ENCODE measurements around the gene GHRHR.

Gene GHRHR

DNA sequence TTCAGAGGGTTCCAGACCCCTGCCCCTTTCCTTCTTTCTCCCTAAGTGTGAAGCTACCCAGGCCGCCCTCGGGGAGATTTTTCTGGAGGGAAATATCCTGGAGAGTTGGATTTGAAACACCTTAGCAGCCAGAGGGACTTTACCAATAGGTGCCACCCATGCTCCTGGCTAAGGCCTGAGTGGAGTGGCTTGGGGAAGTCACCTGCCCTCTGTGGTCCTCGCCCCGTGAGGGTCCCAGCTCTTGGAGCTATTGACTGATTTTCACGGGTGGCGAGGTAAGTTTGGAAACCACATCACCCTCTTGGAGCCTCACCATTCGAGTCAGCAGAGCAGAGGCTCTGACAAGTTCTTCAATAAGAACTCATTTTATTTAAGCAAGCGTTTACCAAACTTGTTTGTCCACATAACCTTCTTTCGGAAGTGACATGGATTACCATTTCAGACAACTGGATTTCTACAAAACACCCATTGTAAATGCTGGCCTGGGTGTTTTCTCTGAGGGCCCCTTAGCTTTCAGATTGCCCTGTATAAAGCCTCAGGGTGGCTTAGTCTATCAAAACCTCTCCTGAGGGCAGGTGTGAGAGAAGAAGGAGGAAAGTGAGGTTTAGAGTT is 31.7 kb upstream of the GHRHR start:
- no peak overlapping the region for H2AFZ ChIP-seq (ENCODE audit: low read length)
- no peak overlapping the region for H3K27ac ChIP-seq (ENCODE audit: low read depth, low read length, poor library complexity, severe bottlenecking)
- no peak overlapping the region for H3K9ac ChIP-seq (ENCODE audit: low read length)
- H3K79me2 ChIP-seq (ENCODE audit: insufficient read depth, low read length): no peaks in the 10 kb centered on the region
- no peak for TF ChIP-seq EZH2 (IDR thresholded peaks at IDR 0.05; ENCODE audit: borderline replicate concordance, low read length)
- TF ChIP-seq, protein P1, sequence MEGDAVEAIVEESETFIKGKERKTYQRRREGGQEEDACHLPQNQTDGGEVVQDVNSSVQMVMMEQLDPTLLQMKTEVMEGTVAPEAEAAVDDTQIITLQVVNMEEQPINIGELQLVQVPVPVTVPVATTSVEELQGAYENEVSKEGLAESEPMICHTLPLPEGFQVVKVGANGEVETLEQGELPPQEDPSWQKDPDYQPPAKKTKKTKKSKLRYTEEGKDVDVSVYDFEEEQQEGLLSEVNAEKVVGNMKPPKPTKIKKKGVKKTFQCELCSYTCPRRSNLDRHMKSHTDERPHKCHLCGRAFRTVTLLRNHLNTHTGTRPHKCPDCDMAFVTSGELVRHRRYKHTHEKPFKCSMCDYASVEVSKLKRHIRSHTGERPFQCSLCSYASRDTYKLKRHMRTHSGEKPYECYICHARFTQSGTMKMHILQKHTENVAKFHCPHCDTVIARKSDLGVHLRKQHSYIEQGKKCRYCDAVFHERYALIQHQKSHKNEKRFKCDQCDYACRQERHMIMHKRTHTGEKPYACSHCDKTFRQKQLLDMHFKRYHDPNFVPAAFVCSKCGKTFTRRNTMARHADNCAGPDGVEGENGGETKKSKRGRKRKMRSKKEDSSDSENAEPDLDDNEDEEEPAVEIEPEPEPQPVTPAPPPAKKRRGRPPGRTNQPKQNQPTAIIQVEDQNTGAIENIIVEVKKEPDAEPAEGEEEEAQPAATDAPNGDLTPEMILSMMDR (IDR thresholded peaks at IDR 0.05; ENCODE audit: low read length): no peak
- no peaks in the 10 kb centered on the region for H3K9me2 ChIP-seq (ENCODE audit: low read depth, low read length)
- H3K9me3 ChIP-seq (ENCODE audit: low read length): no peaks in the 10 kb centered on the region
- H3K4me2 ChIP-seq (ENCODE audit: low read length): no peak overlapping the region
- no peaks in the 10 kb centered on the region for H3F3A ChIP-seq (ENCODE audit: insufficient read depth, low read length)
- H3K36me3 ChIP-seq (ENCODE audit: insufficient read depth, low read length): no peaks in the 10 kb centered on the region
- H3K4me1 ChIP-seq (ENCODE audit: insufficient read depth, low read length, severe bottlenecking): no peaks in the 10 kb centered on the region
- no peaks in the 10 kb centered on the region for H4K20me1 ChIP-seq (ENCODE audit: insufficient read depth, low read length)
- no peak overlapping the region for H3K4me3 ChIP-seq (ENCODE audit: low read depth, low read length, poor library complexity, severe bottlenecking)
- H3K27me3 ChIP-seq (ENCODE audit: insufficient read depth, low read length): no peaks in the 10 kb centered on the region; the same call in 1 of the 2 replicates

DNA sequence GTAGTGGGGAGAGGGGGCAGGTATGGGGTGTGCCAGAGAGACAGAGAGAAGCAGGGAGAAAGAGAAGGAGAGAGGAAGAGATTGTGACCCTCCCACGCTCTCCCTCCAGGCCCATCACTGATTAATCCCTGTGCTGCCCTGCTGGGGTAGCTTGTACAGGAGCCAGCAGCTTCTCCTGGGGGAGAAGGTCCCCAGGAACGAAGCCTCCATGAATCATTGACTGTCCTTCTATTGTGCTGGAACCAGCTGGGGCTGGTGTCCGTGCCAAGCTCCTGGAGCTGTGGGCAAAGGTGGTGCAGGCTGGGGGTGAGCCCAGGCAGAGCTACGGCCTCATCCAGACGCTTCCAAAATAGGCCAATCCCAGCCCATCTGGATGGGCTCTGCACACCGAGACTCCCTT is 31.2 kb upstream of the GHRHR start:
- H3F3A ChIP-seq (ENCODE audit: insufficient read depth, low read length): no peaks in the 10 kb centered on the region
- H3K9me2 ChIP-seq (ENCODE audit: low read depth, low read length): no peaks in the 10 kb centered on the region
- no peaks in the 10 kb centered on the region for H3K79me2 ChIP-seq (ENCODE audit: insufficient read depth, low read length)
- H4K20me1 ChIP-seq (ENCODE audit: insufficient read depth, low read length): no peaks in the 10 kb centered on the region
- no peaks in the 10 kb centered on the region for H3K4me1 ChIP-seq (ENCODE audit: insufficient read depth, low read length, severe bottlenecking)
- no peaks in the 10 kb centered on the region for H3K9me3 ChIP-seq (ENCODE audit: low read length)
- no peak overlapping the region for H3K4me3 ChIP-seq (ENCODE audit: low read depth, low read length, poor library complexity, severe bottlenecking)
- H3K27ac ChIP-seq (ENCODE audit: low read depth, low read length, poor library complexity, severe bottlenecking): no peak overlapping the region
- H2AFZ ChIP-seq (ENCODE audit: low read length): no peak overlapping the region
- no peaks in the 10 kb centered on the region for H3K36me3 ChIP-seq (ENCODE audit: insufficient read depth, low read length)
- no peak overlapping the region for H3K4me2 ChIP-seq (ENCODE audit: low read length)
- TF ChIP-seq, protein P1 (IDR thresholded peaks at IDR 0.05; ENCODE audit: low read length): no peak
- no peak for TF ChIP-seq EZH2 (IDR thresholded peaks at IDR 0.05; ENCODE audit: borderline replicate concordance, low read length)
- H3K27me3 ChIP-seq (ENCODE audit: insufficient read depth, low read length): no peaks in the 10 kb centered on the region; the same call in 1 of the 2 replicates
- no peak overlapping the region for H3K9ac ChIP-seq (ENCODE audit: low read length)

DNA sequence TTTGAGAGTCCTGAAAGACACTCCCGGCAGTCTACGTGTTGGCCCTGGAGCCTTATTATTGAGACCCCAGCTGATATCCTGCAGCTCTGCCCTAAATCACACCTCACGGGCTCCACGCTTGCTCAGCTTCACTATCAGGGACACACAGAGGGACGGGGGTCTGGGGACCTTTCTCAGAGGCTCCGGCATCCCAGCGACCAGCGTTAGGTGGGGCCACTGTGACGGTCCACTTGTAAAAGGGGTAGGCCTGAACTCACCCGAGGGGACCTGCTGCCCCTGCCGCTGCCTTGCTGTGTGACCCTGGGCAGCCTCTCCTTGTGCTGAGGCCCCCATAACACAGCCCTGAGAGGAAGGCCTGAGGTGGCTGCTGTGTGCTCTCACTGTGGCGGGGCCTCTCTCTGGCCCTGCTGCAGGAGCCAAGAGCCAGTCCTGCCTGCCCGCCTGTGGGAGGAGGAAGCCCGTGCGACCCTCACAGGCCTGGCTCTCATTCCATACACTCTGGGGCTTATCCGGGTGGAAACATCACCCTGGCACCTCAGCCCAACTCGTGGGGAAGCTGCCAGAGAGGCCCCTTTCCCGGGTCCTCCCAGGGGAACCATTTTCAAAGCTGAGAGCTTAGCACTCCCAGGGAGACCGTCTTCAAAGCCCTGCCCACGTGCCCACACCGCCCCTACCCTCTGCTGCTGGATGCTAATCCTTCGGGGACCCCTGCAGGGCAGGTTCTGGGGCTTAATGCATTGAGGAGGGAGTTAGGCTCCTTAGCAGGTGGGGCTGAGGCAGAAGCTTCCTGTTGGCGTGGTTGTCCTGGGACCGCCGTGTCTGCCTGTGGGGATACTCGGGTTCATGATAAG is 30.4 kb upstream of the GHRHR start:
- no peak overlapping the region for H3K27ac ChIP-seq (ENCODE audit: low read depth, low read length, poor library complexity, severe bottlenecking)
- H3K27me3 ChIP-seq (ENCODE audit: insufficient read depth, low read length): no peaks in the 10 kb centered on the region; the same call in 1 of the 2 replicates
- H3F3A ChIP-seq (ENCODE audit: insufficient read depth, low read length): no peaks in the 10 kb centered on the region
- H3K4me3 ChIP-seq (ENCODE audit: low read depth, low read length, poor library complexity, severe bottlenecking): no peak overlapping the region
- H3K4me2 ChIP-seq (ENCODE audit: low read length): no peak overlapping the region
- H3K36me3 ChIP-seq (ENCODE audit: insufficient read depth, low read length): no peaks in the 10 kb centered on the region
- TF ChIP-seq, protein P1 (IDR thresholded peaks at IDR 0.05; ENCODE audit: low read length): no peak
- no peak for TF ChIP-seq EZH2 (IDR thresholded peaks at IDR 0.05; ENCODE audit: borderline replicate concordance, low read length)
- H3K79me2 ChIP-seq (ENCODE audit: insufficient read depth, low read length): no peaks in the 10 kb centered on the region
- H4K20me1 ChIP-seq (ENCODE audit: insufficient read depth, low read length): no peaks in the 10 kb centered on the region
- no peaks in the 10 kb centered on the region for H3K9me3 ChIP-seq (ENCODE audit: low read length)
- no peaks in the 10 kb centered on the region for H3K9me2 ChIP-seq (ENCODE audit: low read depth, low read length)
- H3K4me1 ChIP-seq (ENCODE audit: insufficient read depth, low read length, severe bottlenecking): no peaks in the 10 kb centered on the region
- no peak overlapping the region for H2AFZ ChIP-seq (ENCODE audit: low read length)
- no peak overlapping the region for H3K9ac ChIP-seq (ENCODE audit: low read length)
